Astrocyte (in vitro differentiated cells and primary cell): ENCODE results near the gene AP5Z1. TPM values are rescaled to one million over a fixed set of nuclear protein-coding genes. Genes with fewer than 3 reads are reported as not detected.

Source experiments
- DNase-seq: peaks from one replicate; pipeline ENCODE4 v3.0.0-alpha.2; 2010; ENCODE audit warnings: low read depth
- FAIRE-seq: peaks from 2 replicates; lab custom pipeline; 2011; peaks lifted over from hg19 to GRCh38; lab: Jason Lieb, UNC
- H2AFZ ChIP-seq: 2 replicates; pipeline ENCODE4 v1.6.0; 2012; ENCODE audit warnings: low read depth, low read length, inconsistent platforms
- H3K27ac ChIP-seq: 2 replicates; pipeline ENCODE4 v1.5.1; 2011; ENCODE audit warnings: low read depth, low read length, inconsistent platforms
- H3K27me3 ChIP-seq: 2 replicates; pipeline ENCODE4 v1.6.0; 2011; ENCODE audit warnings: low read length, inconsistent platforms; ENCODE audit not compliant: insufficient read depth
- H3K36me3 ChIP-seq: 2 replicates; pipeline ENCODE4 v1.5.1; 2011; ENCODE audit warnings: low read length, inconsistent platforms; ENCODE audit not compliant: insufficient read depth
- H3K4me1 ChIP-seq: 2 replicates; pipeline ENCODE4 v1.5.1; 2011; ENCODE audit warnings: low read length, inconsistent platforms; ENCODE audit not compliant: insufficient read depth
- H3K4me2 ChIP-seq: 2 replicates; pipeline ENCODE4 v1.6.0; 2012; ENCODE audit warnings: low read length, inconsistent platforms
- H3K4me3 ChIP-seq: 2 replicates; pipeline ENCODE4 v1.5.1; 2011; ENCODE audit warnings: low read depth, mild to moderate bottlenecking, low read length, inconsistent platforms; ENCODE audit not compliant: insufficient read depth
- H3K79me2 ChIP-seq: 2 replicates; pipeline ENCODE4 v1.6.0; 2012; ENCODE audit warnings: mild to moderate bottlenecking, low read length, inconsistent platforms; ENCODE audit not compliant: insufficient read depth
- H3K9ac ChIP-seq: 2 replicates; pipeline ENCODE4 v1.6.0; 2012; ENCODE audit warnings: mild to moderate bottlenecking, low read length, inconsistent platforms
- H3K9me3 ChIP-seq: 2 replicates; pipeline ENCODE4 v1.5.1; 2012; ENCODE audit warnings: low read depth, mild to moderate bottlenecking, low read length, inconsistent platforms; ENCODE audit not compliant: insufficient read depth
- H4K20me1 ChIP-seq: 2 replicates; pipeline ENCODE4 v1.6.0; 2012; ENCODE audit warnings: low read length, inconsistent platforms; ENCODE audit not compliant: insufficient read depth
- H3K27ac Mint-ChIP-seq: one replicate; pipeline ENCODE4 v1.8.0; 2021; ENCODE audit warnings: mild to moderate bottlenecking, mixed read lengths; ENCODE audit not compliant: unreplicated experiment
- H3K27me3 Mint-ChIP-seq: one replicate; pipeline ENCODE4 v1.8.0; 2021; ENCODE audit warnings: low read depth, mixed read lengths; ENCODE audit not compliant: unreplicated experiment
- H3K36me3 Mint-ChIP-seq: one replicate; pipeline ENCODE4 v1.8.0; 2021; ENCODE audit warnings: low read depth, mixed read lengths; ENCODE audit not compliant: unreplicated experiment
- H3K4me1 Mint-ChIP-seq: one replicate; pipeline ENCODE4 v1.8.0; 2021; ENCODE audit warnings: low read depth, mixed read lengths; ENCODE audit not compliant: unreplicated experiment
- H3K4me3 Mint-ChIP-seq: one replicate; pipeline ENCODE4 v1.8.0; 2021; ENCODE audit warnings: mild to moderate bottlenecking, moderate library complexity, mixed read lengths; ENCODE audit not compliant: unreplicated experiment
- H3K9me3 Mint-ChIP-seq: one replicate; pipeline ENCODE4 v1.8.0; 2021; ENCODE audit warnings: mild to moderate bottlenecking, mixed read lengths; ENCODE audit not compliant: unreplicated experiment
- CTCF ChIP-seq: IDR thresholded peaks from 2 replicates; pipeline ENCODE4 v1.5.1; 2011; ENCODE audit warnings: low read depth, mild to moderate bottlenecking, inconsistent platforms, low read length, moderate library complexity; ENCODE audit not compliant: insufficient read depth
- EZH2 ChIP-seq: IDR thresholded peaks from 2 replicates; pipeline ENCODE4 v1.6.1; 2012; ENCODE audit warnings: mild to moderate bottlenecking, low read length, inconsistent platforms; ENCODE audit not compliant: insufficient read depth
- total RNA-seq: library from RNA; stranded (reverse); gene quantifications from 2 replicates; pipeline ENCODE4 v1.2.1, GENCODE V29; 2021

The AP5Z1 gene
- total RNA-seq, 1 donor from 2014 or later, result 75.6 TPM

- no peak for DNase-seq
- FAIRE-seq, result no peak
- Mint-ChIP-seq H3K4me1 (peaks cover 6% of the 10 kb centered on the region), H3K27ac (no peak overlapping the region), H3K36me3 (no peaks in the 10 kb centered on the region), H3K4me3 (no peak overlapping the region), H3K27me3 (peaks cover 12% of the 10 kb centered on the region), H3K9me3 (no peaks in the 10 kb centered on the region)
- Histone ChIP-seq H3K4me3 (no peak overlapping the region), H3K9me3 (no peaks in the 10 kb centered on the region), H3K4me2 (no peak overlapping the region), H3K4me1 (no peaks in the 10 kb centered on the region), H3K27me3 (no peaks in the 10 kb centered on the region), H3K79me2 (no peaks in the 10 kb centered on the region), H4K20me1 (no peaks in the 10 kb centered on the region), H2AFZ (no peak overlapping the region), H3K27ac (no peak overlapping the region), H3K36me3 (no peaks in the 10 kb centered on the region), H3K9ac (no peak overlapping the region)
- no peak for TF ChIP-seq EZH2
- no peak for TF ChIP-seq CTCF
These were observed 60.8 kb downstream of the AP5Z1 start for GRCh38 chr7:4836206-4836661.

DNA sequence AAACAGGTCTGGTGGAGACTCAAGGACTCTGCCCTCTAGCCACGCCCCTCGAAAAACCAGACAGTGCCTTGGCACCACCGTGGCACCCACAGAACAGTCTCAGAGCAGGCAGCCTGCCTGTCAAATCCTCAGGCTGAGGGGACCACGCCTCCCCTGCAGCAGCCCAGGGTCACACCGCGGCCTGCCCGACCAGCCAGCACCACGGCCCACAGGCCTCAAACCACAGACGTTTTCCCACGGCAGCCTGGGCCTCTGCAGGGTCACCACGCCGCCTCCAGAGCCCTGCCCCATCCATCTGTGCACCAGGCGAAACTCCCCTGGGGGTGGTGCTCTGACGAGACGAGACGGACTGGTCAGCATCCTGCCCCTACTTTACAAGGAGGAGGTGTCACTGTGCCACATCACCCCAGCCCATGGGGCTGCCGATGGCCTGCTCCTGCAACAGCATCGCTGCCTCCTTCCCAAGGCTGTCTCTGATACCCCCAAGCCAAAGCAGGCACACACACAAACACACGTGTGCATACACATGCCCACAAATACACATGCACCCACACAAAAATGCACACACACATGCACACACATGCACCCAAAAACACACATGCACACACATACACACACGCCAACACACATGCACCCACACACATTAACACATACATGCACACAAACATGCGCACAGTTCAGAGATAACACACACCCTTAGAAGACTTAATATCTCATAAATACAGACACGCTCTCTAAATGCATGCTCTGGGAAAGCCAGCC is 61.8 kb downstream of the AP5Z1 start:
- H3K27me3 Mint-ChIP-seq, result peaks cover 11% of the 10 kb centered on the region
- no peak for TF ChIP-seq EZH2
- no peak for TF ChIP-seq CTCF
- no peak overlapping the region for H3K4me2 ChIP-seq
- no peak overlapping the region for H3K27ac Mint-ChIP-seq
- H2AFZ ChIP-seq, result no peak overlapping the region
- FAIRE-seq (no peak), DNase-seq (no peak)
- H3K9me3 ChIP-seq, result no peaks in the 10 kb centered on the region
- H3K27me3 ChIP-seq, result no peaks in the 10 kb centered on the region
- no peak overlapping the region for H3K27ac ChIP-seq
- H3K9ac ChIP-seq, result no peak overlapping the region
- H3K4me3 ChIP-seq, result no peak overlapping the region
- H3K4me3 Mint-ChIP-seq, result no peak overlapping the region
- H3K36me3 Mint-ChIP-seq, result no peaks in the 10 kb centered on the region
- H3K36me3 ChIP-seq, result no peaks in the 10 kb centered on the region
- H4K20me1 ChIP-seq, result no peaks in the 10 kb centered on the region
- H3K79me2 ChIP-seq, result no peaks in the 10 kb centered on the region
- H3K9me3 Mint-ChIP-seq, result no peaks in the 10 kb centered on the region
- peaks cover 6% of the 10 kb centered on the region for H3K4me1 Mint-ChIP-seq
- H3K4me1 ChIP-seq, result no peaks in the 10 kb centered on the region
